Measurements from ENCODE around the gene PAFAH2.

DNA sequence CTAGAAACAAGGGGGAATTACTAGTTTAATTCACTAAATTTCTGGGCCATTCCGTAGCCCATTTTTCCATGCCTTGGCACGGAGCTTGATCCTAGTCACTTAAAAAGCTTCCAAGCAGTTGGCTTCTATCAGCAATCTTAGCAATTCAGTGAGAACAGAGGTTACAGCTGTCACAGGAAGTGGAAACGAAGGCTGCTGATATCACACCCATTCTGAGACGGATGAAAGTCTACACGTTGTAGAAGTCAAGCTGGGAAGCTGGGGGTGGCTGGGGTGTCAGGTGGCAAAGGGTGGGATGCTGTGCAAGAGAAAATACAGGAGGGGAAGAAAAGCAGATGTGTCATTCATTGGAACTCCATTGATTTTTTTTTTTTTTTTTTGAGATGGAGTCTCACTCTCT, 79.9 kb downstream of the PAFAH2 start:
- TF ChIP-seq, protein P1, sequence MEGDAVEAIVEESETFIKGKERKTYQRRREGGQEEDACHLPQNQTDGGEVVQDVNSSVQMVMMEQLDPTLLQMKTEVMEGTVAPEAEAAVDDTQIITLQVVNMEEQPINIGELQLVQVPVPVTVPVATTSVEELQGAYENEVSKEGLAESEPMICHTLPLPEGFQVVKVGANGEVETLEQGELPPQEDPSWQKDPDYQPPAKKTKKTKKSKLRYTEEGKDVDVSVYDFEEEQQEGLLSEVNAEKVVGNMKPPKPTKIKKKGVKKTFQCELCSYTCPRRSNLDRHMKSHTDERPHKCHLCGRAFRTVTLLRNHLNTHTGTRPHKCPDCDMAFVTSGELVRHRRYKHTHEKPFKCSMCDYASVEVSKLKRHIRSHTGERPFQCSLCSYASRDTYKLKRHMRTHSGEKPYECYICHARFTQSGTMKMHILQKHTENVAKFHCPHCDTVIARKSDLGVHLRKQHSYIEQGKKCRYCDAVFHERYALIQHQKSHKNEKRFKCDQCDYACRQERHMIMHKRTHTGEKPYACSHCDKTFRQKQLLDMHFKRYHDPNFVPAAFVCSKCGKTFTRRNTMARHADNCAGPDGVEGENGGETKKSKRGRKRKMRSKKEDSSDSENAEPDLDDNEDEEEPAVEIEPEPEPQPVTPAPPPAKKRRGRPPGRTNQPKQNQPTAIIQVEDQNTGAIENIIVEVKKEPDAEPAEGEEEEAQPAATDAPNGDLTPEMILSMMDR (conservative IDR thresholded peaks at IDR 0.05; ENCODE audit: low read depth, low read length): no peak
- no peak for TF ChIP-seq EZH2 (IDR thresholded peaks at IDR 0.05; ENCODE audit: borderline replicate concordance, low read depth, low read length, poor library complexity, severe bottlenecking)

Measured in A673 (cell line).